Heart left ventricle (tissue), 13 donors: Measurements from ENCODE around the gene THSD4.

ENCODE experiments used
- CTCF ChIP-seq, 12 donors: fragments of 200-600 bp; sonication (generic) in 4 of 12; IDR thresholded peaks; one replicate each; pipeline versions ENCODE4 v1.5.0 to v1.8.0; 2018 to 2022; ENCODE audit warnings: antibody characterized with exemption in 12 of 12, mild to moderate bottlenecking in 5 of 12
- POLR2A ChIP-seq, 2 donors: fragments of 450-650 bp; IDR thresholded peaks; one replicate each; pipeline ENCODE4 v1.6.1; 2017; ENCODE audit warnings: antibody characterized with exemption in 2 of 2, mild to moderate bottlenecking in 2 of 2, moderate library complexity in 2 of 2
- donor health status: ischemic (EF 13 %, LVEDD 7.1; RV severe dilation, severe dysfunction).
- donor health status: DM: no; HTN: yes; CAD: no.
- donor health status: DM: no; HTN: no; CAD: no.
- donor health status: ischemic (EF 25% LVEDD 6.9; RV normal size, moderate dysfunction).
- donor health status: ischemic (EF 25% LVEDD 5.7; RV mildly dilated, moderate dysfunction).
- donor health status: ischemic (EF 35%, LVEDD 5.7; RV mildly dilated, moderate dysfunction).
- donor health status: nonischemic (EF 11% LVEDD 7.7; RV severe dilation, severe dysfunction).
- donor health status: DM: yes; HTN: yes; CAD: no.
- donor health status: PGD.
- donor health status: ischemic (EF 29% LVEDD 5.4; RV normal size, mild dysfunction).
- donor health status: nonischemic (EF 23%, LVEDD 6.1; RV moderate dilation, normal function).

GRCh38 chr15:71085809-71086208 lies 29.5 kb upstream of the THSD4 start:
- no peak for TF ChIP-seq POLR2A (IDR thresholded peaks at IDR 0.05)
- no peak for TF ChIP-seq CTCF (IDR thresholded peaks at IDR 0.05)
